Measurements from ENCODE around the gene TMEM266. TPM values are rescaled to one million over a fixed set of nuclear protein-coding genes. Genes with fewer than 3 reads are reported as not detected.

The TMEM266 gene
- total RNA-seq, 1 donor from 2014 or later: 1.4 TPM

GRCh38 chr15:76204916-76205460, 145.2 kb downstream of the TMEM266 start:
- Histone ChIP-seq H3K4me3 (no peak overlapping the region), H3K27ac (no peak overlapping the region), H3K9me3 (no peaks in the 10 kb centered on the region), H3K27me3 (ENCODE audit: low read depth) (no peaks in the 10 kb centered on the region), H3K36me3 (peaks cover 16% of the 10 kb centered on the region), H3K4me1 (no peaks in the 10 kb centered on the region)
- no peak for DNase-seq
- TF ChIP-seq CTCF (IDR thresholded peaks at IDR 0.05): no peak
- no peak for ATAC-seq
- intact Hi-C loops (cut with DNase I): no loop called here

GRCh38 chr15:76206325-76206976, 146.7 kb downstream of the TMEM266 start:
- peak; percentile 74 for DNase-seq
- Histone ChIP-seq H3K27me3 (ENCODE audit: low read depth) (no peaks in the 10 kb centered on the region), H3K4me3 (no peak overlapping the region), H3K36me3 (peaks cover 28% of the 10 kb centered on the region), H3K27ac (no peak overlapping the region), H3K4me1 (no peaks in the 10 kb centered on the region), H3K9me3 (no peaks in the 10 kb centered on the region)
- no peak for TF ChIP-seq CTCF (IDR thresholded peaks at IDR 0.05)
- ATAC-seq: no peak
- intact Hi-C loops (cut with DNase I): no loop called here

- ATAC-seq: no peak
- TF ChIP-seq CTCF (IDR thresholded peaks at IDR 0.05): no peak
- no peak overlapping the region for H3K4me3 ChIP-seq
- intact Hi-C loops (cut with DNase I): no loop called here
- H3K36me3 ChIP-seq: peaks cover 44% of the 10 kb centered on the region
- no peak for DNase-seq
- H3K9me3 ChIP-seq: no peaks in the 10 kb centered on the region
- H3K27ac ChIP-seq: no peak overlapping the region
- H3K4me1 ChIP-seq: no peaks in the 10 kb centered on the region
- no peaks in the 10 kb centered on the region for H3K27me3 ChIP-seq (ENCODE audit: low read depth)
These were observed 148.4 kb downstream of the TMEM266 start for GRCh38 chr15:76208084-76208785.

- Histone ChIP-seq H3K27me3 (ENCODE audit: low read depth) (no peaks in the 10 kb centered on the region), H3K4me1 (no peaks in the 10 kb centered on the region), H3K27ac (no peak overlapping the region), H3K36me3 (peaks cover 51% of the 10 kb centered on the region), H3K9me3 (no peaks in the 10 kb centered on the region), H3K4me3 (no peak overlapping the region)
- TF ChIP-seq CTCF (IDR thresholded peaks at IDR 0.05): no peak
- DNase-seq (no peak), ATAC-seq (no peak)
- intact Hi-C loops (cut with DNase I): no loop called here
These were observed 149.1 kb downstream of the TMEM266 start for GRCh38 chr15:76208786-76209424.

- H3K9me3 ChIP-seq: no peaks in the 10 kb centered on the region
- no peak overlapping the region for H3K27ac ChIP-seq
- no peak for DNase-seq
- intact Hi-C loops (cut with DNase I): no loop called here
- no peaks in the 10 kb centered on the region for H3K4me1 ChIP-seq
- no peak overlapping the region for H3K4me3 ChIP-seq
- TF ChIP-seq CTCF (IDR thresholded peaks at IDR 0.05): no peak
- peaks cover 57% of the 10 kb centered on the region for H3K36me3 ChIP-seq
- H3K27me3 ChIP-seq (ENCODE audit: low read depth): no peaks in the 10 kb centered on the region
- no peak for ATAC-seq
These were observed 149.7 kb downstream of the TMEM266 start for GRCh38 chr15:76209523-76209922.

Measured in lower lobe of right lung (tissue), 2 donors.